ENCODE data around the gene HCRTR1. TPM values are rescaled to one million over a fixed set of nuclear protein-coding genes. Genes with fewer than 3 reads are reported as not detected.

Gene HCRTR1
- total and polyA plus RNA-seq, 2 donors (not counting 3 experiments of a cell fraction or from before 2014, with no cell fraction given), result 0.93 to 1.5 TPM

GRCh38 chr1:31657020-31657804 is 39.7 kb downstream of the HCRTR1 start:
- no peak for FAIRE-seq
- Histone ChIP-seq H3K27ac (ENCODE audit: insufficient read depth, low read depth, low read length) (no peak overlapping the region), H3K9me3 (replicated peaks; ENCODE audit: control insufficient read depth, insufficient read depth, low read length) (no peaks in the 10 kb centered on the region), H3K4me2 (ENCODE audit: insufficient read depth, low read length) (no peak overlapping the region), H4K20me1 (replicated peaks; ENCODE audit: control insufficient read depth, extremely low read depth, insufficient read depth, low read length) (no peaks in the 10 kb centered on the region), H3K4me3 (replicated peaks in 1 of 3; ENCODE audit: insufficient read depth in 1 of 3, low read depth in 1 of 3, low read length in 3 of 3) (no peak overlapping the region), H3K9me1 (replicated peaks; ENCODE audit: control insufficient read depth, extremely low read depth, insufficient read depth, low read length) (no peaks in the 10 kb centered on the region), H3K27me3 (ENCODE audit: control insufficient read depth in 2 of 2, insufficient read depth in 2 of 2, low read length in 2 of 2) (no peaks in the 10 kb centered on the region), H3K9ac (replicated peaks; ENCODE audit: extremely low read depth, insufficient read depth, low read length) (no peak overlapping the region), H3K4me1 (ENCODE audit: control insufficient read depth, extremely low read depth, insufficient read depth, low read length) (no peaks in the 10 kb centered on the region), H3K36me3 (ENCODE audit: control insufficient read depth in 2 of 2, extremely low read depth in 1 of 2, insufficient read depth in 2 of 2, low read length in 2 of 2) (no peaks in the 10 kb centered on the region), H3K79me2 (ENCODE audit: control insufficient read depth, insufficient read depth, low read length) (no peaks in the 10 kb centered on the region), H2AFZ (ENCODE audit: low read depth, low read length) (no peak overlapping the region)
- ChIA-PET POLR2A (no interaction called here), CTCF (interaction anchor here (1.0 to 11.5 kb wide), 6 partner anchors 10 to 132 kb away, joined by 3 to 177 read pairs (median 5); partner anchors contain the start of gene PEF1)
- dilution Hi-C loops (cut with MboI; ENCODE audit: extremely low pct_ligation_motif_present, low sequenced_read_pairs), result no loop called here
- TF ChIP-seq CTCF (IDR thresholded peaks at IDR 0.05; ENCODE audit: extremely low read depth in 1 of 2, insufficient read depth in 1 of 2, low read depth in 1 of 2, low read length in 2 of 2), result no peak
- no peak for TF ChIP-seq FOS (IDR thresholded peaks at IDR 0.05; ENCODE audit: borderline replicate concordance, insufficient read depth, low read length)
- no peak for TF ChIP-seq POLR2A (IDR thresholded peaks at IDR 0.05; ENCODE audit: low read depth, low read length)
- TF ChIP-seq MYC (IDR thresholded peaks at IDR 0.05; ENCODE audit: low read depth, low read length), result no peak
- no peak for TF ChIP-seq JUN (IDR thresholded peaks at IDR 0.05; ENCODE audit: borderline replicate concordance, insufficient read depth, insufficient read length, low read depth)
- TF ChIP-seq GATA2 (IDR thresholded peaks at IDR 0.05; ENCODE audit: insufficient read depth, insufficient read length, low read depth, low read length), result no peak
- no peak for TF ChIP-seq POLR2AphosphoS5 (IDR thresholded peaks at IDR 0.05; ENCODE audit: insufficient read depth, low read depth, low read length)
- TF ChIP-seq EZH2 (IDR thresholded peaks at IDR 0.05; ENCODE audit: borderline replicate concordance, low read depth, low read length, severe bottlenecking), result no peak
- no peak for TF ChIP-seq MAX (IDR thresholded peaks at IDR 0.05; ENCODE audit: insufficient read depth, insufficient read length)
- no TSS peak for BruUV-seq (replicated peaks)
- intact Hi-C loops (cut with micrococcal nuclease), result no loop called here
- DNase-seq (ENCODE audit: low read depth, low spot score), result no peak

Data from endothelial cell of umbilical vein (primary cell).